Measurements from ENCODE around the gene DCC.

- TF ChIP-seq, protein P1, sequence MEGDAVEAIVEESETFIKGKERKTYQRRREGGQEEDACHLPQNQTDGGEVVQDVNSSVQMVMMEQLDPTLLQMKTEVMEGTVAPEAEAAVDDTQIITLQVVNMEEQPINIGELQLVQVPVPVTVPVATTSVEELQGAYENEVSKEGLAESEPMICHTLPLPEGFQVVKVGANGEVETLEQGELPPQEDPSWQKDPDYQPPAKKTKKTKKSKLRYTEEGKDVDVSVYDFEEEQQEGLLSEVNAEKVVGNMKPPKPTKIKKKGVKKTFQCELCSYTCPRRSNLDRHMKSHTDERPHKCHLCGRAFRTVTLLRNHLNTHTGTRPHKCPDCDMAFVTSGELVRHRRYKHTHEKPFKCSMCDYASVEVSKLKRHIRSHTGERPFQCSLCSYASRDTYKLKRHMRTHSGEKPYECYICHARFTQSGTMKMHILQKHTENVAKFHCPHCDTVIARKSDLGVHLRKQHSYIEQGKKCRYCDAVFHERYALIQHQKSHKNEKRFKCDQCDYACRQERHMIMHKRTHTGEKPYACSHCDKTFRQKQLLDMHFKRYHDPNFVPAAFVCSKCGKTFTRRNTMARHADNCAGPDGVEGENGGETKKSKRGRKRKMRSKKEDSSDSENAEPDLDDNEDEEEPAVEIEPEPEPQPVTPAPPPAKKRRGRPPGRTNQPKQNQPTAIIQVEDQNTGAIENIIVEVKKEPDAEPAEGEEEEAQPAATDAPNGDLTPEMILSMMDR (optimal IDR thresholded peaks at IDR 0.05 in 1 of 3, IDR thresholded peaks at IDR 0.05 in 1 of 3, conservative IDR thresholded peaks at IDR 0.05 in 1 of 3; ENCODE audit: extremely low read depth in 1 of 3, insufficient read depth in 2 of 3, low read length in 3 of 3) = no peak
- TF ChIP-seq EZH2 (IDR thresholded peaks at IDR 0.05; ENCODE audit: low read length) = no peak
These were observed 1077.0 kb downstream of the DCC start for GRCh38 chr18:53417003-53417402.

Data from keratinocyte (primary cell).